GM12892 (cell line): ENCODE results near the gene IMMP2L.

Source experiments
- POLR2A ChIP-seq: IDR thresholded peaks from 2 replicates; pipeline ENCODE4 v1.6.1; 2011; ENCODE audit warnings: low read depth, low read length, control low read depth
- POLR2AphosphoS5 ChIP-seq: IDR thresholded peaks from 2 replicates; pipeline ENCODE4 v1.6.1; 2011; ENCODE audit warnings: low read depth, low read length, control low read depth
- TAF1 ChIP-seq: IDR thresholded peaks from 2 replicates; pipeline ENCODE4 v1.6.1; 2011; ENCODE audit warnings: low read depth, mild to moderate bottlenecking, control low read depth, low read length, borderline replicate concordance

GRCh38 chr7:110842796-110843195, 719.5 kb downstream of the IMMP2L start:
- no peak for TF ChIP-seq POLR2AphosphoS5
- no peak for TF ChIP-seq POLR2A
- no peak for TF ChIP-seq TAF1
